IgD-negative memory B cell (primary cell): ENCODE measurements around the gene GABRR1. TPM values are rescaled to one million over a fixed set of nuclear protein-coding genes. Genes with fewer than 3 reads are reported as not detected.

Experiments used
- H3K27ac Mint-ChIP-seq, 3 donors: one replicate each; pipeline ENCODE4 v1.8.0; 2020 to 2022; ENCODE audit warnings: mild to moderate bottlenecking in 3 of 3, mixed read lengths in 3 of 3, moderate library complexity in 1 of 3
- H3K27me3 Mint-ChIP-seq: one replicate; pipeline ENCODE4 v1.8.0; 2021; ENCODE audit warnings: mixed read lengths
- H3K36me3 Mint-ChIP-seq: one replicate; pipeline ENCODE4 v1.8.0; 2020; ENCODE audit warnings: mild to moderate bottlenecking, mixed read lengths
- H3K4me1 Mint-ChIP-seq, 3 donors: one replicate each; pipeline ENCODE4 v1.8.0; 2020 to 2022; ENCODE audit warnings: mixed read lengths in 3 of 3, mild to moderate bottlenecking in 1 of 3
- H3K4me3 Mint-ChIP-seq, 4 donors: one replicate each; pipeline ENCODE4 v1.8.0; 2020 to 2022; ENCODE audit warnings: mild to moderate bottlenecking in 4 of 4, mixed read lengths in 4 of 4, moderate library complexity in 3 of 4
- H3K9me3 Mint-ChIP-seq, 3 donors: one replicate each; pipeline ENCODE4 v1.8.0; 2020 to 2021; ENCODE audit warnings: mixed read lengths in 3 of 3, mild to moderate bottlenecking in 1 of 3
- polyA plus RNA-seq: library from polyadenylated mRNA; unstranded; fragments of 300-500 nt; fragmentation: Illumina TruSeq; gene quantifications from one replicate; pipeline ENCODE4 v1.2.3, GENCODE V29; 2021

Gene GABRR1
- polyA plus RNA-seq, 1 donor from 2014 or later = not detected

- no peaks in the 10 kb centered on the region for H3K36me3 Mint-ChIP-seq
- H3K27ac Mint-ChIP-seq = no peak overlapping the region
- no peaks in the 10 kb centered on the region for H3K4me1 Mint-ChIP-seq
- H3K9me3 Mint-ChIP-seq = peaks cover 0 to 4% (median 1%) of the 10 kb centered on the region in 3 donors
- H3K4me3 Mint-ChIP-seq = no peak overlapping the region
- H3K27me3 Mint-ChIP-seq = peaks cover 2% of the 10 kb centered on the region
Measured at GRCh38 chr6:89200706-89201215, 16.4 kb downstream of the GABRR1 start.

GRCh38 chr6:89199579-89199978 is 17.6 kb downstream of the GABRR1 start:
- Mint-ChIP-seq H3K27me3 (peaks cover 4% of the 10 kb centered on the region), H3K4me1 (no peaks in the 10 kb centered on the region), H3K9me3 (peaks cover 6 to 11% (median 9%) of the 10 kb centered on the region in 3 donors), H3K36me3 (no peaks in the 10 kb centered on the region), H3K27ac (no peak overlapping the region), H3K4me3 (no peak overlapping the region)

GRCh38 chr6:89198235-89198634 is 18.9 kb downstream of the GABRR1 start:
- H3K4me3 Mint-ChIP-seq = no peak overlapping the region
- no peaks in the 10 kb centered on the region for H3K36me3 Mint-ChIP-seq
- H3K9me3 Mint-ChIP-seq = peaks cover 12 to 19% (median 13%) of the 10 kb centered on the region in 3 donors
- no peaks in the 10 kb centered on the region for H3K4me1 Mint-ChIP-seq
- H3K27me3 Mint-ChIP-seq = peaks cover 5% of the 10 kb centered on the region
- no peak overlapping the region for H3K27ac Mint-ChIP-seq

DNA sequence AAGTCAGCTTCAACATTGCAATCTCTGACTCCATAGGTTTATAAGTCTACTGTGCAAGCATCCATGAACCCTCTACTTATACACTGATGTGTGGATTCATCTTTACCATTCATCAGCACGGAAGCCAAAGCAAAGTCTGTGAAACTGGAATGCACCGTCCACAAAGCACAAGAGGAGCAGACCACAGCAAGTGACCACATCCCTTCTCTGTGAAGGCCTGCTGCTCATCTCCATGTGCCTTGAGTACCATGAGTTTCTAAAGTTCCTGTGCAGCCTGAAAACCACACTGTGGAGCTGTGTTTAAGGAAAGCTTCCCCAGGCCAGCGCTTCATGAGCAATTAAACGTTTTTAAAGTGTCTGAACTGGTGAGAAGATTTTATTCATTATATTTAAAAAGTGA is 20.0 kb downstream of the GABRR1 start:
- Mint-ChIP-seq H3K27me3 (peaks cover 5% of the 10 kb centered on the region), H3K4me3 (no peak overlapping the region), H3K27ac (no peak overlapping the region), H3K9me3 (peaks cover 12 to 19% (median 13%) of the 10 kb centered on the region in 3 donors), H3K36me3 (no peaks in the 10 kb centered on the region), H3K4me1 (no peaks in the 10 kb centered on the region)

- H3K4me1 Mint-ChIP-seq = no peaks in the 10 kb centered on the region
- no peak overlapping the region for H3K27ac Mint-ChIP-seq
- H3K27me3 Mint-ChIP-seq = peaks cover 5% of the 10 kb centered on the region
- peaks cover 12 to 19% (median 13%) of the 10 kb centered on the region in 3 donors for H3K9me3 Mint-ChIP-seq
- H3K4me3 Mint-ChIP-seq = peak overlapping the region in 2 of 4 donors; percentile 3 to 41
- H3K36me3 Mint-ChIP-seq = no peaks in the 10 kb centered on the region
Measured at GRCh38 chr6:89194559-89194958, 22.6 kb downstream of the GABRR1 start.

- no peaks in the 10 kb centered on the region for H3K4me1 Mint-ChIP-seq
- H3K9me3 Mint-ChIP-seq = peaks cover 9 to 18% (median 13%) of the 10 kb centered on the region in 3 donors
- H3K27ac Mint-ChIP-seq = no peak overlapping the region
- H3K27me3 Mint-ChIP-seq = peaks cover 14% of the 10 kb centered on the region
- no peak overlapping the region for H3K4me3 Mint-ChIP-seq
- no peaks in the 10 kb centered on the region for H3K36me3 Mint-ChIP-seq
Measured at GRCh38 chr6:89190741-89191140, 26.4 kb downstream of the GABRR1 start.

DNA sequence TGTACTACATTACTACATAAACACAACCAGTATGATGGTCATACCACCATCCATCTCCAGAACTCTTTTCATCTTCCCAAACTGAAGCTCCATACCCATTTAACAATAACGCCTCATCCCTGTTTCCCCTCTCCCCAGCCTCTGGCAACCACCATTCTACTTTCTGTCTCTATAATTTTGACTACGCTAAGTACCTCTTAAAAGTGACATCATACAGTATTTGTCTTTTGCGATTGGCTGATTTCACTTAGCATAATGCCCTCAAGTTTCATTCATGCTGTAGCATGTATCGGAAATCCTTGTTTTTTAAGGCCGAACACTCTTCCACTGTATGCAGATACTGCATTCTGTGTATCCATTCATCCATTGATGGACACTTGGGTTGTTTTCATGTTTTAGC is 29.7 kb downstream of the GABRR1 start:
- peaks cover 11% of the 10 kb centered on the region for H3K27me3 Mint-ChIP-seq
- no peak overlapping the region for H3K27ac Mint-ChIP-seq
- H3K4me3 Mint-ChIP-seq = no peak overlapping the region

DNA sequence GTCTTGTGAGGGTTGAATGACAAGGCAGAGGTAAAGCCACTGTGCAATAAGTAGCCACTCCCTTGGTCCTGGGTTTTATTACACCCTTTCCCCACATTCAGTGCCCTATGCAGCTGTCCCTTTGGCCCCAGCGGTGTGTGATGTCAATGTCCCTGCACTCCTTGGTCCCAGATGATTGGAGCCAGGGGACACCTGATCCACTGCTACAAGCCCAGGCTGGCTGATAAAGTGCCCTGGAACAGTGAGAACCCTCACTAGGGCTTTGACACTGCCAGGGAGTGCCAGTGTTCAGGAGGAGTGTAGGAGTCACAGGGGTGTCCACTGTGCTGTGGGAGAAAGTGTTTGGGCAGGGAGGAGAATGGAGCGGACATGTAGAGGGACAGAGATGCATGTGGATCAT is 30.4 kb downstream of the GABRR1 start:
- Mint-ChIP-seq H3K36me3 (no peaks in the 10 kb centered on the region), H3K9me3 (no peaks in the 10 kb centered on the region), H3K4me3 (no peak overlapping the region), H3K27me3 (peaks cover 12% of the 10 kb centered on the region), H3K4me1 (no peaks in the 10 kb centered on the region), H3K27ac (no peak overlapping the region)

More for the DNA sequence above, 29.7 kb downstream of the GABRR1 start:
- H3K36me3 Mint-ChIP-seq = no peaks in the 10 kb centered on the region
- H3K9me3 Mint-ChIP-seq = no peaks in the 10 kb centered on the region
- no peaks in the 10 kb centered on the region for H3K4me1 Mint-ChIP-seq

GRCh38 chr6:89184344-89184743 is 32.8 kb downstream of the GABRR1 start:
- Mint-ChIP-seq H3K4me3 (no peak overlapping the region), H3K9me3 (no peaks in the 10 kb centered on the region), H3K27ac (no peak overlapping the region), H3K4me1 (peaks cover 0 to 2% (median 0%) of the 10 kb centered on the region in 3 donors), H3K36me3 (peaks cover 2% of the 10 kb centered on the region), H3K27me3 (peaks cover 13% of the 10 kb centered on the region)

GRCh38 chr6:89183294-89183693 is 33.9 kb downstream of the GABRR1 start:
- Mint-ChIP-seq H3K27ac (no peak overlapping the region), H3K9me3 (no peaks in the 10 kb centered on the region), H3K27me3 (peaks cover 11% of the 10 kb centered on the region), H3K4me3 (no peak overlapping the region), H3K4me1 (peaks cover 0 to 2% (median 0%) of the 10 kb centered on the region in 3 donors), H3K36me3 (peaks cover 2% of the 10 kb centered on the region)

- H3K4me1 Mint-ChIP-seq = peaks cover 0 to 2% (median 0%) of the 10 kb centered on the region in 3 donors
- no peak overlapping the region for H3K27ac Mint-ChIP-seq
- H3K4me3 Mint-ChIP-seq = no peak overlapping the region
- H3K27me3 Mint-ChIP-seq = peaks cover 4% of the 10 kb centered on the region
- H3K9me3 Mint-ChIP-seq = no peaks in the 10 kb centered on the region
- H3K36me3 Mint-ChIP-seq = peaks cover 2% of the 10 kb centered on the region
Measured at GRCh38 chr6:89180971-89181370, 36.2 kb downstream of the GABRR1 start.

- Mint-ChIP-seq H3K27ac (peak overlapping the region in 1 of 3 donors; percentile 49), H3K36me3 (peaks cover 2% of the 10 kb centered on the region), H3K4me1 (peaks cover 0 to 2% (median 0%) of the 10 kb centered on the region in 3 donors), H3K27me3 (peaks cover 4% of the 10 kb centered on the region), H3K4me3 (no peak overlapping the region), H3K9me3 (no peaks in the 10 kb centered on the region)
Measured at GRCh38 chr6:89180112-89180511, 37.0 kb downstream of the GABRR1 start.

- Mint-ChIP-seq H3K27ac (no peak overlapping the region), H3K27me3 (peaks cover 2% of the 10 kb centered on the region), H3K4me1 (no peaks in the 10 kb centered on the region), H3K9me3 (no peaks in the 10 kb centered on the region), H3K36me3 (peaks cover 1% of the 10 kb centered on the region), H3K4me3 (no peak overlapping the region)
Measured at GRCh38 chr6:89173634-89174033, 43.5 kb downstream of the GABRR1 start.

- Mint-ChIP-seq H3K36me3 (peaks cover 1% of the 10 kb centered on the region), H3K4me1 (no peaks in the 10 kb centered on the region), H3K27ac (no peak overlapping the region), H3K4me3 (no peak overlapping the region), H3K27me3 (peaks cover 2% of the 10 kb centered on the region), H3K9me3 (no peaks in the 10 kb centered on the region)
Measured at GRCh38 chr6:89172131-89172530, 45.0 kb downstream of the GABRR1 start.

GRCh38 chr6:89162047-89162371 is 55.1 kb downstream of the GABRR1 start:
- Mint-ChIP-seq H3K9me3 (no peaks in the 10 kb centered on the region), H3K36me3 (peaks cover 16% of the 10 kb centered on the region), H3K27me3 (no peaks in the 10 kb centered on the region), H3K4me1 (no peaks in the 10 kb centered on the region), H3K27ac (no peak overlapping the region), H3K4me3 (no peak overlapping the region)

GRCh38 chr6:89161326-89162046 is 55.7 kb downstream of the GABRR1 start:
- Mint-ChIP-seq H3K4me1 (peaks cover 0 to 2% (median 0%) of the 10 kb centered on the region in 3 donors), H3K9me3 (no peaks in the 10 kb centered on the region), H3K27me3 (no peaks in the 10 kb centered on the region), H3K36me3 (peaks cover 17% of the 10 kb centered on the region), H3K4me3 (no peak overlapping the region), H3K27ac (no peak overlapping the region)
